ENCODE results near the gene SPG7. TPM values are rescaled to one million over a fixed set of nuclear protein-coding genes. Genes with fewer than 3 reads are reported as not detected.
A peak's percentile ranks its signal among the peaks of the same experiment; 100 is the strongest.

Gene SPG7
- total RNA-seq, 2 donors from 2014 or later = 72.8 to 216 TPM

GRCh38 chr16:89476379-89476778 lies 31.8 kb upstream of the SPG7 start:
- peaks cover 0 to 82% of the 10 kb centered on the region in 2 donors for H3K4me1 ChIP-seq
- no peak overlapping the region for H3K27ac ChIP-seq
- H3K27me3 ChIP-seq = no peaks in the 10 kb centered on the region
- H3K9me3 ChIP-seq = no peaks in the 10 kb centered on the region
- H3K36me3 ChIP-seq = no peaks in the 10 kb centered on the region
- TF ChIP-seq CTCF (IDR thresholded peaks at IDR 0.05) = no peak
- H3K4me3 ChIP-seq = no peak overlapping the region
- DNase-seq (ENCODE audit: low spot score) = no peak

GRCh38 chr16:89476811-89477261 lies 31.4 kb upstream of the SPG7 start:
- Histone ChIP-seq H3K4me1 (peaks cover 0 to 82% of the 10 kb centered on the region in 2 donors), H3K4me3 (no peak overlapping the region), H3K27me3 (no peaks in the 10 kb centered on the region), H3K9me3 (no peaks in the 10 kb centered on the region), H3K36me3 (no peaks in the 10 kb centered on the region), H3K27ac (no peak overlapping the region)
- DNase-seq (ENCODE audit: low spot score) = no peak
- no peak for TF ChIP-seq CTCF (IDR thresholded peaks at IDR 0.05)

- H3K36me3 ChIP-seq = no peaks in the 10 kb centered on the region
- H3K9me3 ChIP-seq = no peaks in the 10 kb centered on the region
- H3K27me3 ChIP-seq = no peaks in the 10 kb centered on the region
- no peak overlapping the region for H3K27ac ChIP-seq
- no peak for TF ChIP-seq CTCF (IDR thresholded peaks at IDR 0.05)
- peaks cover 0 to 82% of the 10 kb centered on the region in 2 donors for H3K4me1 ChIP-seq
- no peak overlapping the region for H3K4me3 ChIP-seq
- no peak for DNase-seq (ENCODE audit: low spot score)
Measured at GRCh38 chr16:89478576-89479221, 29.5 kb upstream of the SPG7 start.

- Histone ChIP-seq H3K9me3 (no peaks in the 10 kb centered on the region), H3K27ac (no peak overlapping the region), H3K4me3 (no peak overlapping the region), H3K36me3 (no peaks in the 10 kb centered on the region), H3K27me3 (no peaks in the 10 kb centered on the region), H3K4me1 (peaks cover 0 to 90% of the 10 kb centered on the region in 2 donors)
- TF ChIP-seq CTCF (IDR thresholded peaks at IDR 0.05) = no peak
- no peak for DNase-seq (ENCODE audit: low spot score)
Measured at GRCh38 chr16:89481356-89481955, 26.7 kb upstream of the SPG7 start.

- Histone ChIP-seq H3K27me3 (no peaks in the 10 kb centered on the region), H3K4me1 (peaks cover 0 to 89% of the 10 kb centered on the region in 2 donors), H3K36me3 (no peaks in the 10 kb centered on the region), H3K27ac (peak overlapping the region in 1 of 2 donors; percentile 32), H3K4me3 (no peak overlapping the region), H3K9me3 (no peaks in the 10 kb centered on the region)
- DNase-seq (ENCODE audit: low spot score) = no peak
- no peak for TF ChIP-seq CTCF (IDR thresholded peaks at IDR 0.05)
Measured at GRCh38 chr16:89482150-89482816, 25.9 kb upstream of the SPG7 start.

All from right atrium auricular region (tissue), 2 donors.